IPS-18c (cell line): ENCODE measurements around the gene STX11.
"Not testable (repeated sequence)": the region's sequence is repeated elsewhere in the genome, so short reads cannot be mapped to it uniquely, and the experiment has no call there.

Experiments used
- H3K4me3 ChIP-seq: 2 replicates; pipeline ENCODE4 v1.7.0; 2013; ENCODE audit warnings: low read depth, mild to moderate bottlenecking, low read length, moderate library complexity; ENCODE audit not compliant: insufficient read depth
- H3K9me3 ChIP-seq: one replicate; pipeline ENCODE4 v1.6.1; 2013; ENCODE audit warnings: mild to moderate bottlenecking, low read length, moderate library complexity; ENCODE audit not compliant: control insufficient read depth, insufficient read depth

The STX11 gene

GRCh38 chr6:144149894-144150709 lies at the start of gene STX11:
STX11 (plus strand) TSS chr6:144150517; CDS start chr6:144186628, 36,111 bp downstream.
- H3K9me3 ChIP-seq, result no peaks in the 10 kb centered on the region
- H3K4me3 ChIP-seq, result peak within 1 kb of the TSS; percentile 84

GRCh38 chr6:144103026-144103563 lies 47.2 kb upstream of the STX11 start:
- H3K4me3 ChIP-seq, result no peak overlapping the region
- H3K9me3 ChIP-seq, result no peaks in the 10 kb centered on the region

GRCh38 chr6:144104488-144104887 lies 45.8 kb upstream of the STX11 start:
- Histone ChIP-seq H3K4me3 (no peak overlapping the region), H3K9me3 (no peaks in the 10 kb centered on the region)

DNA sequence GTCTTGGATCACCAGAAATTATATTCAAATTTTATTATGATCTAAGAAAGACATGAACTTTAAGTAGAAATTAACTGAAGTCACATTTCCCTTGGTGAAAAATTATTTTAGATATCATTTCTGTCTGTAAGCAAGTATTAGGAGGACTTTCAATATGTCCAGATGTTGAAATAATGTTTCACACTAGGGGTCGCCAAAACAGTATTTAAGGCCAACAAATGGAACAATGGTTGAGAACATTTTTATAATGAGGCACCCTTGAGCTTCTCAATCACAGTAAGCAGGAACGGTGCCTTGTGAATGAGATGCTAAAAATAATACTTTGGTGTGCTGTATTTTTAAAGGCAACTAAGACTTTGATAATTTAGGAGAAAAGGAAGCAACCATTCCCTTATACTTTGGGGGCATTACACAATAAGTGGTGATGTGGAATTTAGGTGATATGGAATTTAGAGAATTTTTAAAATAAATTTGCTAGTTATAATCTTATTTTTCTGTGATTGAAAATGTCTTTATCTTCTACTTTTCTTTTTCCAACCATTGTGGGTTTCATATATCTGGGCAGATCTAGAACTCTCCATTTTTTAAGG lies 45.3 kb upstream of the STX11 start:
- Histone ChIP-seq H3K9me3 (no peaks in the 10 kb centered on the region), H3K4me3 (no peak overlapping the region)

DNA sequence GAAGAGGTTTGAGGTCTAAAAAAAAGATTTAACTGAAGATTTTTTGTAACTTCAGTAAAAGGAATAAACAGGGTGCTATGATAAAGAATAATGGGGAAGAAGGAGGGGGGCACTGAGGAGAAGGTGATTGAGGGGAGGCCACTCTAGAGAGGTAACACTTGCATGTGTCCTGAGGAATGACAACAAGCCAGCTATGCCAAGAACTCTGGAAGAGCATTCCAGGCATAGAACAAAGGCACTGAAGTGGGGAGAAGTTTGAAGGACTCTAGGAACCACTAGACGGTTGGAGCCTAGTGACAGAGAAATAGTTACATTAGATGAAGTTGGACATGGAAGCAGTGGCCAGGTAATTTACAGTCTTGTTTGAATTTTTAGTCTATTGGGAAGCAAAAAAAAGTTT lies 44.1 kb upstream of the STX11 start:
- Histone ChIP-seq H3K9me3 (no peaks in the 10 kb centered on the region), H3K4me3 (no peak overlapping the region)

DNA sequence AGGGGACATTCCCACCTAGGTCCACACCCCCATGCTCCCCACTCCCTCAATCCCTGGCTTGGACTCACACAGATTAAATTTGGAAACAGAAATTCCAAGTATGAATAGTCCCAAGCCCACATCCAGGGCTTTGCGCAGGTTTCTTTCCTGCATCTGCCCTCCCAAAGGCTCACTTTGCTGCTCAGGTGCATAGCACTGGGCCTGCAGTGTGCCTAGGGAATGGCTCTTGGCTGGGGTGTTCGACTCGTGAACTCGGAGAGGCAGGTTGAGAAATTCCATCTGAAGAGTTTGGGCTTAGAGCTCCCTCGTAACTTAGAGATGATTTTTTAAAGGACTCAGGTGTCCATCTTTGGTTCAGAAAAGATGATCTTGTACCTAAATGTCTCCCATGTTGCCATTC lies 40.1 kb upstream of the STX11 start:
- H3K9me3 ChIP-seq, result no peaks in the 10 kb centered on the region
- no peak overlapping the region for H3K4me3 ChIP-seq

GRCh38 chr6:144113366-144113765 lies 37.0 kb upstream of the STX11 start:
- H3K9me3 ChIP-seq, result no peaks in the 10 kb centered on the region
- H3K4me3 ChIP-seq, result no peak overlapping the region

DNA sequence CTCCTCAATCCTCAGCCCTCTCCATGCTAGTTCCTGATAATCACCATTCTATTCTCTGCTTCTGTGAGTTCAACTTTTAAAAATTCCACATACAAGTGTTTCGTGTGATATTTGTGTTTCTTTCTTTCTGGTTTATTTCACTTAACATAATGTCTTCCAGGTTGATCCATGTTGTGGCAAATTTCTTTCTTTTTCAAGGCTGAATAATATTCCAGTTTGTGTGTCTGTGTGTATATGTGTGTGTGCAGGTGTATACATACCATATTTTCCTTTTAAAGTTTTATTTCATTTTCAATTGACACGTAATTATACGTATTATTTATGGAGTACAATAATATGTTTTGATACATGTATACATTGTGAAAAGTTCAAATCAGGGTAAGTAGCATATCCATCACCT lies 35.1 kb upstream of the STX11 start:
- Histone ChIP-seq H3K4me3 (no peak overlapping the region), H3K9me3 (no peaks in the 10 kb centered on the region)

DNA sequence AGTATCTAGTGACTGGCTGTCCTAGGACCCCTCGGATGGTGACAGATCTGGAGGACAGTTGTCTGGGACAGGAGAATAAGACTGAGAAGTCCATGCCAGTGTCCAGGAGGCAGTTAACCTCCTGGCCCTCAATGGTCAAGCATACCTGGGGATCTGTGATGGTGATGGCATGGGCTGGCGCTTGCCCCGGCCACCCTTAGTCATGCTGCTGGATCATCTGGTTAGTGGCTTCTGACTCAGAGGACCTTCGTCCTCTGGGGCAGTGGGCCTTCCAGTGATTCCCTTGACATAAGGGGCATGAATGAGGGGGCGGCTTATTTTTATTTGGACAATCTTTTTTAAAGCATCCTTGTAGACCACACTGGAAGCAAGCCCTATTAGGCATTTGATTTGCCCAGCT lies 30.9 kb upstream of the STX11 start:
- H3K9me3 ChIP-seq, result no peaks in the 10 kb centered on the region
- H3K4me3 ChIP-seq, result no peak overlapping the region

DNA sequence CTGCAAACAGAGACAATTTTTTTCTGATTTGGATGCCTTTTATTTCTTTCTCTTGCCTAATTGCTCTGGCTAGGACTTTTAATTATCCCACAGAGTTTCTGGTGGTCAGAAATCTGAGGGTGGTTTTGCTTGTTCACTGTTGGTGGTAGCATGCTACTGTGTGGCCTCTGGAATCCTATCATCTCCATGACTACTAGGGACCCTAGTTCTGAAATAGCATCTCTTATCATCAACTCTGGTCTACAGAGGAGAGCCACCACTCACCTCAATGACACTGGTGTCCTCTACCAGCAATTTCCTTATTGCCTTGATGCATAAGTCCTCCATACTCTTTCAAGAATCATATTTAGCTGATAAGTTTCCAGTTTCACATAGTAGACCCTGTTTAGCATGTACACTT lies 27.5 kb upstream of the STX11 start:
- Histone ChIP-seq H3K4me3 (no peak overlapping the region), H3K9me3 (no peaks in the 10 kb centered on the region)

DNA sequence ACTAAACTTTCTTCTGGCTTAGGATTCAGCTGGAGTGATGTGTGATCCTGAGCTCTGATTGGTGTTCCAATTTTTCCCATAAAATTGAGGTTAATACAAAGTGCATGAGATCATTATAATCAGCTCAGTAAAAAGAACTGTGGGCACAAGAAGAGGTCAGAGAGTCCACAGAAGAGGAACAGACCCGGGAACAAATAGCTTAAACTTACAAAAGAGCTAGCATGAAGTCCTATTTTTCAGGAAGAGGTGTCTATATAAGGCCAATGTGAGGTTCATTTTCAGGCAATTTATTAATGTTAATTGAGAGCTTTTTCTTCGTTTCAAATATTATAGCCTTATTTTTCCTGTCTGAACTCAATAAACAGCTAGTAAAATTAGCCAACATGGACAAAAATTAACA lies 26.9 kb upstream of the STX11 start:
- Histone ChIP-seq H3K9me3 (no peaks in the 10 kb centered on the region), H3K4me3 (no peak overlapping the region)

- Histone ChIP-seq H3K9me3 (no peaks in the 10 kb centered on the region), H3K4me3 (no peak overlapping the region)
Observed at GRCh38 chr6:144123836-144124235, 26.5 kb upstream of the STX11 start.

DNA sequence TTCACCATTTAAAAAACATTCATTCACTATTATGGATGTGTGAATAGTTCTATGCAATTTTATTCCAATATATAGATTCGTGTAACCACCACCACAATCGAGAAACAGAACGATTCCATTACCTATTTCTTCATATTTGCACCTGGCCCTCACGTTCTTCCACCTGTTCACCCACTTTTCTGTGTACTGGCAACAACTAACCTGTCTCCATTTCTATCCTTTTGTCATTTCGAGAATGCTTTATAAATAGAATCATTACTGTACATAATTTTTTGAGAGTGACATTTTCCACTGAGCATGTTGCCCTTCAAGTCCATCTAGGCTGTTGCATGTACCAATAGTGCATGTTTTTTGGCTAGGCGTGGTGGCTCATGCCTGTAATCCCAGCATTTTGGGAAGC lies 23.2 kb upstream of the STX11 start:
- Histone ChIP-seq H3K9me3 (no peaks in the 10 kb centered on the region), H3K4me3 (no peak overlapping the region)

DNA sequence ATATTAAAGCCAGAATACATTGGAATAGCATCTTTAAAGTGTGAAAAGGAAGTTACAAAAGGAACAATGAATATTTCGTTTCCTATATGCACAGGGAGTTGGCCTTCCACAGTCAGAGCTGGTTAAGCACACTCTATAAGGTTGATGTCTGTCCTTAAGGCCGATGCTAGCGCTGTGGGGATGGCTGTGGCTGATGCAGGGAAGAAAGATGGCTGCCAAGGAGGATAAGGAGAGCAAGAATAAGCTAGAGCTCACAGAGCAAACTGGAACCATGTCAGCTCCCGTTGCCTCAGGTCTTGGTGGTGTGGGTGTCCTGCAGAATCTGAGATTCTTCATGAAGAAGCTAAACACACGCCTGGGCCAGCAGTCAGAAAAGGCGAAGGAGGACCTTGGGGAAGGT lies 20.8 kb upstream of the STX11 start:
- H3K9me3 ChIP-seq, result no peaks in the 10 kb centered on the region
- H3K4me3 ChIP-seq, result no peak overlapping the region

- Histone ChIP-seq H3K4me3 (no peak overlapping the region), H3K9me3 (no peaks in the 10 kb centered on the region)
Observed at GRCh38 chr6:144131248-144131709, 19.0 kb upstream of the STX11 start.

GRCh38 chr6:144132167-144132690 lies 18.1 kb upstream of the STX11 start:
- not testable (repeated sequence) for H3K9me3 ChIP-seq, H3K4me3 ChIP-seq

GRCh38 chr6:144133225-144133821 lies 17.0 kb upstream of the STX11 start:
- H3K4me3 ChIP-seq, result no peak overlapping the region

GRCh38 chr6:144134176-144134575 lies 16.1 kb upstream of the STX11 start:
- H3K4me3 ChIP-seq, result no peak overlapping the region
- no peaks in the 10 kb centered on the region for H3K9me3 ChIP-seq

More at GRCh38 chr6:144133225-144133821, 17.0 kb upstream of the STX11 start:
- no peaks in the 10 kb centered on the region for H3K9me3 ChIP-seq
